ENCODE data around the gene CYB5R3. TPM values are rescaled to one million over a fixed set of nuclear protein-coding genes. Genes with fewer than 3 reads are reported as not detected.
"Not testable (repeated sequence)": the region's sequence is repeated elsewhere in the genome, so short reads cannot be mapped to it uniquely, and the experiment has no call there.

Gene CYB5R3
- total RNA-seq, 4 donors from 2014 or later: 138 to 294 (median 167) TPM

- Histone ChIP-seq H3K36me3 (peaks cover 0 to 50% (median 15%) of the 10 kb centered on the region in 4 donors), H3K4me3 (no peak overlapping the region), H3K27ac (no peak overlapping the region), H3K27me3 (no peaks in the 10 kb centered on the region), H3K4me1 (peaks cover 0 to 11% (median 6%) of the 10 kb centered on the region in 4 donors), H3K9me3 (no peaks in the 10 kb centered on the region)
- in situ Hi-C loops (cut with MboI; ENCODE audit: low pct_ligation_motif_present in 1 of 4, low pct_unique_long_range_greater_than_20kb in 1 of 4, low sequenced_read_pairs in 3 of 4): no loop called here
- no peak for DNase-seq
- 75 to 100% methylated on average over 1 of the region's 1 CpG for WGBS, 2 donors (ENCODE audit: low coverage in 1 of 2)
- intact Hi-C loops (cut with DNase I; ENCODE audit: low total_unique reads): no loop called here
- TF ChIP-seq EP300 (IDR thresholded peaks at IDR 0.05; ENCODE audit: low read depth) (no peak), CTCF (IDR thresholded peaks at IDR 0.05) (no peak), POLR2A (IDR thresholded peaks at IDR 0.05) (no peak), POLR2AphosphoS5 (IDR thresholded peaks at IDR 0.05) (no peak)
These were observed 66.2 kb downstream of the CYB5R3 start for GRCh38 chr22:42582987-42583386.

- WGBS, 2 donors (ENCODE audit: low coverage in 1 of 2): 6 to 80% methylated on average over 1 to 54 of the region's 64 CpGs
- Histone ChIP-seq H3K9me3 (no peaks in the 10 kb centered on the region), H3K4me3 (peak overlapping the region; percentile 88 to 99 (median 93)), H3K27me3 (no peaks in the 10 kb centered on the region), H3K36me3 (peaks cover 0 to 46% (median 10%) of the 10 kb centered on the region in 4 donors), H3K27ac (peak overlapping the region; percentile 68 to 81 (median 76)), H3K4me1 (peaks cover 0 to 11% (median 6%) of the 10 kb centered on the region in 4 donors)
- peak; percentile 16 to 70 (median 65) for TF ChIP-seq POLR2AphosphoS5 (IDR thresholded peaks at IDR 0.05)
- TF ChIP-seq CTCF (IDR thresholded peaks at IDR 0.05): no peak
- peak; percentile 41 for TF ChIP-seq POLR2A (IDR thresholded peaks at IDR 0.05)
- TF ChIP-seq EP300 (IDR thresholded peaks at IDR 0.05; ENCODE audit: low read depth): no peak
- intact Hi-C loops (cut with DNase I; ENCODE audit: low total_unique reads): no loop called here
- peak; percentile 81 for DNase-seq
- in situ Hi-C loops (cut with MboI; ENCODE audit: low pct_ligation_motif_present in 1 of 4, low pct_unique_long_range_greater_than_20kb in 1 of 4, low sequenced_read_pairs in 3 of 4): no loop called here
These were observed 67.2 kb downstream of the CYB5R3 start for GRCh38 chr22:42581762-42582716.

- Histone ChIP-seq H3K4me1 (peaks cover 0 to 11% (median 6%) of the 10 kb centered on the region in 4 donors), H3K4me3 (peak overlapping the region; percentile 88 to 99 (median 93)), H3K36me3 (peaks cover 0 to 38% (median 6%) of the 10 kb centered on the region in 4 donors), H3K27ac (peak overlapping the region; percentile 68 to 81 (median 76))
- H3K9me3 ChIP-seq; intact Hi-C loops (cut with DNase I; ENCODE audit: low total_unique reads); DNase-seq; in situ Hi-C loops (cut with MboI; ENCODE audit: low pct_ligation_motif_present in 1 of 4, low pct_unique_long_range_greater_than_20kb in 1 of 4, low sequenced_read_pairs in 3 of 4); H3K27me3 ChIP-seq: not testable (repeated sequence)
- 2% methylated on average over 11 of the region's 22 CpGs; no CpG with 5 or more reads in 1 of the 2 donors for WGBS, 2 donors (ENCODE audit: low coverage in 1 of 2)
These were observed 67.9 kb downstream of the CYB5R3 start for GRCh38 chr22:42581194-42581761.

- DNase-seq; intact Hi-C loops (cut with DNase I; ENCODE audit: low total_unique reads); H3K9me3 ChIP-seq; H3K27me3 ChIP-seq; H3K4me3 ChIP-seq; H3K27ac ChIP-seq; in situ Hi-C loops (cut with MboI; ENCODE audit: low pct_ligation_motif_present in 1 of 4, low pct_unique_long_range_greater_than_20kb in 1 of 4, low sequenced_read_pairs in 3 of 4): not testable (repeated sequence)
- 73% methylated on average over 3 of the region's 4 CpGs; no CpG with 5 or more reads in 1 of the 2 donors for WGBS, 2 donors (ENCODE audit: low coverage in 1 of 2)
- peaks cover 0 to 11% (median 6%) of the 10 kb centered on the region in 4 donors for H3K4me1 ChIP-seq
- peaks cover 0 to 27% (median 2%) of the 10 kb centered on the region in 4 donors for H3K36me3 ChIP-seq
These were observed 69.2 kb downstream of the CYB5R3 start for GRCh38 chr22:42580040-42580439.

GRCh38 chr22:42577623-42578240 is 71.5 kb downstream of the CYB5R3 start:
- Histone ChIP-seq H3K27me3 (no peaks in the 10 kb centered on the region), H3K4me1 (peaks cover 0 to 11% (median 6%) of the 10 kb centered on the region in 4 donors), H3K9me3 (no peaks in the 10 kb centered on the region), H3K4me3 (no peak overlapping the region), H3K27ac (no peak overlapping the region), H3K36me3 (peaks cover 0 to 11% (median 0%) of the 10 kb centered on the region in 4 donors)
- TF ChIP-seq POLR2AphosphoS5 (IDR thresholded peaks at IDR 0.05) (no peak), POLR2A (IDR thresholded peaks at IDR 0.05) (no peak), EP300 (IDR thresholded peaks at IDR 0.05; ENCODE audit: low read depth) (no peak), CTCF (IDR thresholded peaks at IDR 0.05) (no peak)
- no peak for DNase-seq
- intact Hi-C loops (cut with DNase I; ENCODE audit: low total_unique reads) (no loop called here), in situ Hi-C loops (cut with MboI; ENCODE audit: low pct_ligation_motif_present in 1 of 4, low pct_unique_long_range_greater_than_20kb in 1 of 4, low sequenced_read_pairs in 3 of 4) (no loop called here)
- 95 to 100% methylated on average over 3 to 14 of the region's 15 CpGs for WGBS, 2 donors (ENCODE audit: low coverage in 1 of 2)

- peaks cover 0 to 15% (median 0%) of the 10 kb centered on the region in 4 donors for H3K36me3 ChIP-seq
- intact Hi-C loops (cut with DNase I; ENCODE audit: low total_unique reads); H3K4me1 ChIP-seq: not testable (repeated sequence)
These were observed 72.1 kb downstream of the CYB5R3 start for GRCh38 chr22:42577141-42577540.

More at GRCh38 chr22:42577141-42577540, 72.1 kb downstream of the CYB5R3 start:
- H3K27me3 ChIP-seq; H3K9me3 ChIP-seq; H3K4me3 ChIP-seq; DNase-seq; in situ Hi-C loops (cut with MboI; ENCODE audit: low pct_ligation_motif_present in 1 of 4, low pct_unique_long_range_greater_than_20kb in 1 of 4, low sequenced_read_pairs in 3 of 4); H3K27ac ChIP-seq: not testable (repeated sequence)
- WGBS, 2 donors (ENCODE audit: low coverage in 1 of 2): 94% methylated on average over 8 of the region's 9 CpGs; no CpG with 5 or more reads in 1 of the 2 donors
